Hematopoietic multipotent progenitor cell treated with erythropoietin and hydrocortisone succinate and interleukin-3 and kit ligand, for 8 days (in vitro differentiated cells): ENCODE results near the gene JAKMIP1.

Source experiments
- DNase-seq: peaks from one replicate; pipeline ENCODE4 v3.0.0-alpha.2; 2015

Gene JAKMIP1

GRCh38 chr4:6086846-6087245, 113.5 kb downstream of the JAKMIP1 start:
- no peak for DNase-seq

- no peak for DNase-seq
Measured at GRCh38 chr4:6085691-6086628, 114.4 kb downstream of the JAKMIP1 start.

GRCh38 chr4:6085028-6085690, 115.2 kb downstream of the JAKMIP1 start:
- DNase-seq = no peak

- DNase-seq = no peak
Measured at GRCh38 chr4:6079965-6080364, 120.4 kb downstream of the JAKMIP1 start.

- DNase-seq = no peak
Measured at GRCh38 chr4:6078560-6078959, 121.8 kb downstream of the JAKMIP1 start.

GRCh38 chr4:6076391-6076790, 124.0 kb downstream of the JAKMIP1 start:
- DNase-seq = peak; percentile 5

- DNase-seq = no peak
Measured at GRCh38 chr4:6074758-6075157, 125.6 kb downstream of the JAKMIP1 start.

- DNase-seq = no peak
Measured at GRCh38 chr4:6071959-6072720, 128.2 kb downstream of the JAKMIP1 start.

GRCh38 chr4:6071191-6071958, 129.0 kb downstream of the JAKMIP1 start:
- no peak for DNase-seq

GRCh38 chr4:6069845-6070709, 130.3 kb downstream of the JAKMIP1 start:
- no peak for DNase-seq

GRCh38 chr4:6068986-6069385, 131.4 kb downstream of the JAKMIP1 start:
- no peak for DNase-seq

- DNase-seq = no peak
Measured at GRCh38 chr4:6065934-6066590, 134.3 kb downstream of the JAKMIP1 start.

- no peak for DNase-seq
Measured at GRCh38 chr4:6065166-6065565, 135.2 kb downstream of the JAKMIP1 start.

GRCh38 chr4:6064383-6064782, 136.0 kb downstream of the JAKMIP1 start:
- DNase-seq = no peak

GRCh38 chr4:6063684-6064083, 136.7 kb downstream of the JAKMIP1 start:
- no peak for DNase-seq

- no peak for DNase-seq
Measured at GRCh38 chr4:6062133-6062532, 138.2 kb downstream of the JAKMIP1 start.

- no peak for DNase-seq
Measured at GRCh38 chr4:6059375-6059805, 141.0 kb downstream of the JAKMIP1 start.

GRCh38 chr4:6058531-6059374, 141.6 kb downstream of the JAKMIP1 start:
- DNase-seq = no peak

GRCh38 chr4:6056976-6057766, 143.2 kb downstream of the JAKMIP1 start:
- DNase-seq = no peak
